Measurements from ENCODE around the gene LTB4R2.

LTB4R2 gene

GRCh38 chr14:24298892-24299254 is 11.1 kb upstream of the LTB4R2 start:
- DNase-seq = no peak

GRCh38 chr14:24299255-24300191 is 10.4 kb upstream of the LTB4R2 start, which contains the start of the genes DHRS1 and NOP9:
DHRS1 (minus strand) TSS chr14:24299780; CDS start chr14:24299106, 674 bp downstream.
NOP9 (plus strand) TSS chr14:24299850; CDS start chr14:24299955, 105 bp downstream.
- peaks cover 5% of the 10 kb centered on the region for H3K27me3 Mint-ChIP-seq
- H3K9me3 Mint-ChIP-seq = no peaks in the 10 kb centered on the region
- peak; percentile 94 for DNase-seq
- H3K36me3 Mint-ChIP-seq = peaks cover 37% of the 10 kb centered on the region
- H3K27ac Mint-ChIP-seq = peak within 1 kb of the TSS; percentile 93
- peaks cover 58% of the 10 kb centered on the region for H3K4me1 Mint-ChIP-seq
- peak within 1 kb of the TSS; percentile 93 for H3K4me3 Mint-ChIP-seq
- CTCF ChIA-PET = interaction anchor here (1.3 to 8.3 kb wide), 8 partner anchors 10 to 132 kb away, joined by 4 to 223 read pairs (median 11); partner anchors contain the start of genes CIDEB, LTB4R, LTB4R2 and MDP1

More at GRCh38 chr14:24298892-24299254, 11.1 kb upstream of the LTB4R2 start:
- Mint-ChIP-seq H3K4me3 (peak overlapping the region; percentile 93), H3K27ac (peak overlapping the region; percentile 93), H3K9me3 (no peaks in the 10 kb centered on the region), H3K27me3 (peaks cover 5% of the 10 kb centered on the region), H3K4me1 (peaks cover 58% of the 10 kb centered on the region), H3K36me3 (peaks cover 33% of the 10 kb centered on the region)
- CTCF ChIA-PET = interaction anchor here (1.7 to 8.3 kb wide), 7 partner anchors 11 to 132 kb away, joined by 4 to 223 read pairs (median 19); partner anchors contain the start of genes CIDEB, LTB4R, LTB4R2 and MDP1

- Mint-ChIP-seq H3K36me3 (peaks cover 47% of the 10 kb centered on the region), H3K27ac (peak overlapping the region; percentile 93), H3K4me1 (peaks cover 61% of the 10 kb centered on the region), H3K9me3 (no peaks in the 10 kb centered on the region), H3K4me3 (peak overlapping the region; percentile 93), H3K27me3 (peaks cover 5% of the 10 kb centered on the region)
- CTCF ChIA-PET = interaction anchor here (1.3 to 8.3 kb wide), 6 partner anchors 9 to 131 kb away, joined by 5 to 223 read pairs (median 58); partner anchors contain the start of genes CIDEB, LTB4R, LTB4R2 and MDP1
- DNase-seq = no peak
These were observed 9.5 kb upstream of the LTB4R2 start for GRCh38 chr14:24300326-24300980.

GRCh38 chr14:24304019-24304387 is 5.9 kb upstream of the LTB4R2 start:
- Mint-ChIP-seq H3K4me1 (peaks cover 49% of the 10 kb centered on the region), H3K36me3 (peaks cover 57% of the 10 kb centered on the region), H3K27me3 (peaks cover 5% of the 10 kb centered on the region), H3K27ac (no peak overlapping the region), H3K9me3 (no peaks in the 10 kb centered on the region), H3K4me3 (no peak overlapping the region)
- CTCF ChIA-PET = interaction anchor here (1.3 kb wide), 1 partner anchor 128 kb away, joined by 3 read pairs; no protein-coding TSS in a partner anchor
- DNase-seq = no peak

- Mint-ChIP-seq H3K27me3 (no peaks in the 10 kb centered on the region), H3K4me3 (no peak overlapping the region), H3K27ac (no peak overlapping the region), H3K4me1 (peaks cover 44% of the 10 kb centered on the region), H3K9me3 (no peaks in the 10 kb centered on the region), H3K36me3 (peaks cover 59% of the 10 kb centered on the region)
- no peak for DNase-seq
- CTCF ChIA-PET = interaction anchor here (0.6 to 13.0 kb wide), 19 partner anchors 8 to 249 kb away, joined by 3 to 129 read pairs (median 6); partner anchors contain the start of genes ADCY4, CHMP4A, DHRS1 and KHNYN
These were observed 2.8 kb upstream of the LTB4R2 start for GRCh38 chr14:24307156-24307574.

- H3K9me3 Mint-ChIP-seq = no peaks in the 10 kb centered on the region
- no peak within 1 kb of the TSS for H3K27ac Mint-ChIP-seq
- H3K4me3 Mint-ChIP-seq = no peak within 1 kb of the TSS
- H3K36me3 Mint-ChIP-seq = peaks cover 60% of the 10 kb centered on the region
- no peaks in the 10 kb centered on the region for H3K27me3 Mint-ChIP-seq
- CTCF ChIA-PET = interaction anchor here (0.6 to 13.0 kb wide), 44 partner anchors 9 to 249 kb away, joined by 3 to 129 read pairs (median 5); partner anchors contain the start of genes ADCY4, DHRS1, KHNYN and MDP1
- H3K4me1 Mint-ChIP-seq = peaks cover 49% of the 10 kb centered on the region
- peak; percentile 75 for DNase-seq
These were observed 2.2 kb upstream of the LTB4R2 start, which contains the start of gene CIDEB for GRCh38 chr14:24307575-24308341. CIDEB (minus strand) TSS chr14:24307977; CDS start chr14:24307858, 119 bp downstream.

- peaks cover 56% of the 10 kb centered on the region for H3K4me1 Mint-ChIP-seq
- no peaks in the 10 kb centered on the region for H3K27me3 Mint-ChIP-seq
- no peak overlapping the region for H3K27ac Mint-ChIP-seq
- no peaks in the 10 kb centered on the region for H3K9me3 Mint-ChIP-seq
- CTCF ChIA-PET = interaction anchor here (0.6 to 13.0 kb wide), 44 partner anchors 10 to 250 kb away, joined by 3 to 129 read pairs (median 6); partner anchors contain the start of genes ADCY4, DHRS1, GMPR2 and KHNYN
- no peak for DNase-seq
- H3K4me3 Mint-ChIP-seq = no peak overlapping the region
- H3K36me3 Mint-ChIP-seq = peaks cover 61% of the 10 kb centered on the region
These were observed 1.4 kb upstream of the LTB4R2 start for GRCh38 chr14:24308342-24309124.

- no peaks in the 10 kb centered on the region for H3K27me3 Mint-ChIP-seq
- peaks cover 71% of the 10 kb centered on the region for H3K4me1 Mint-ChIP-seq
- peak overlapping the region; percentile 81 for H3K4me3 Mint-ChIP-seq
- H3K9me3 Mint-ChIP-seq = no peaks in the 10 kb centered on the region
- CTCF ChIA-PET = interaction anchor here (0.7 to 13.0 kb wide), 18 partner anchors 12 to 121 kb away, joined by 3 to 129 read pairs (median 4); partner anchors contain the start of genes ADCY4, CBLN3, DHRS1 and GMPR2
- H3K36me3 Mint-ChIP-seq = peaks cover 54% of the 10 kb centered on the region
- peak overlapping the region; percentile 85 for H3K27ac Mint-ChIP-seq
- DNase-seq = no peak
These were observed 315 bp downstream of the LTB4R2 start for GRCh38 chr14:24310265-24310645.

- CTCF ChIA-PET = interaction anchor here (0.7 to 13.0 kb wide), 17 partner anchors 12 to 126 kb away, joined by 3 to 129 read pairs (median 5); partner anchors contain the start of genes ADCY4, CBLN3, DHRS1 and KHNYN
- peaks cover 76% of the 10 kb centered on the region for H3K4me1 Mint-ChIP-seq
- peaks cover 53% of the 10 kb centered on the region for H3K36me3 Mint-ChIP-seq
- H3K27me3 Mint-ChIP-seq = no peaks in the 10 kb centered on the region
- peak within 1 kb of the TSS; percentile 81 for H3K4me3 Mint-ChIP-seq
- peak; percentile 77 for DNase-seq
- H3K9me3 Mint-ChIP-seq = no peaks in the 10 kb centered on the region
- H3K27ac Mint-ChIP-seq = peak within 1 kb of the TSS; percentile 88
These were observed 985 bp downstream of the LTB4R2 start, which contains the start of gene LTB4R for GRCh38 chr14:24310646-24311604. LTB4R (plus strand) TSS chr14:24311502; CDS start chr14:24315652, 4,150 bp downstream.

GRCh38 chr14:24311837-24312615 is 2.1 kb downstream of the LTB4R2 start:
- CTCF ChIA-PET = interaction anchor here (0.6 to 13.0 kb wide), 8 partner anchors 13 to 1017 kb away, joined by 4 to 129 read pairs (median 14); partner anchors contain the start of genes ADCY4, CBLN3, DHRS1 and KHNYN
- no peak for DNase-seq
- no peaks in the 10 kb centered on the region for H3K27me3 Mint-ChIP-seq
- H3K4me1 Mint-ChIP-seq = peaks cover 77% of the 10 kb centered on the region
- H3K4me3 Mint-ChIP-seq = peak overlapping the region; percentile 81
- H3K27ac Mint-ChIP-seq = peak overlapping the region; percentile 88
- H3K36me3 Mint-ChIP-seq = peaks cover 43% of the 10 kb centered on the region
- no peaks in the 10 kb centered on the region for H3K9me3 Mint-ChIP-seq

Data from activated naive CD4-positive, alpha-beta T cell treated with anti-CD3 and anti-CD28 coated beads, Interleukin-2, amount 10 ng/mL, durations not matched to agents 7 days and 5 days (primary cell).